ENCODE results near the gene YY1. TPM values are rescaled to one million over a fixed set of nuclear protein-coding genes. Genes with fewer than 3 reads are reported as not detected.

Gene YY1
- total and polyA plus RNA-seq, 7 donors, result 26.7 to 61.5 (median 53.9) TPM

DNA sequence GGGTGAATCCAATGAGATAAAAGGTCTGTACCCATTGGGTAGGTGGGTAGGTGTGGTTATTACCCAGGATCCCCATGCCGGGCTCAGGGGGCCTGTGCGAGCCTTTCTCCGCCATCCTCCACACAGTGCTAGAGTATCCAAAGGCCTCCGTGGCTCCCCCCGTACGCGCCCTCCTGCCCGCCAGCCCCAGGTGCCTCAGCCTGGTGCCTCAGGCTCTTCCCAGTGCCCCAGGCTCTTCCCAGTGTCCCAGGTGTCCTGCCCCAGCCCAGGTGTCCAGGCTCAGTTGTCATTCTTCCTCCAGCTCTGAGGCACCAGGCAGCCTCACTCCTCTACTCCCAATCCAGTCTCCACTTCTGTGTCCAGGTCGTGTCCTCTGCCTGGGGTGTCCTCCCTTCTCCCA lies 27.6 kb upstream of the YY1 start:
- Histone ChIP-seq H3K4me1 (peaks cover 0 to 11% (median 5%) of the 10 kb centered on the region in 4 donors), H3K36me3 (no peaks in the 10 kb centered on the region), H3K4me3 (no peak overlapping the region), H3K9me3 (no peaks in the 10 kb centered on the region), H3K27me3 (no peaks in the 10 kb centered on the region), H3K27ac (no peak overlapping the region)
- TF ChIP-seq EP300 (IDR thresholded peaks at IDR 0.05), result no peak
- TF ChIP-seq, protein P1, sequence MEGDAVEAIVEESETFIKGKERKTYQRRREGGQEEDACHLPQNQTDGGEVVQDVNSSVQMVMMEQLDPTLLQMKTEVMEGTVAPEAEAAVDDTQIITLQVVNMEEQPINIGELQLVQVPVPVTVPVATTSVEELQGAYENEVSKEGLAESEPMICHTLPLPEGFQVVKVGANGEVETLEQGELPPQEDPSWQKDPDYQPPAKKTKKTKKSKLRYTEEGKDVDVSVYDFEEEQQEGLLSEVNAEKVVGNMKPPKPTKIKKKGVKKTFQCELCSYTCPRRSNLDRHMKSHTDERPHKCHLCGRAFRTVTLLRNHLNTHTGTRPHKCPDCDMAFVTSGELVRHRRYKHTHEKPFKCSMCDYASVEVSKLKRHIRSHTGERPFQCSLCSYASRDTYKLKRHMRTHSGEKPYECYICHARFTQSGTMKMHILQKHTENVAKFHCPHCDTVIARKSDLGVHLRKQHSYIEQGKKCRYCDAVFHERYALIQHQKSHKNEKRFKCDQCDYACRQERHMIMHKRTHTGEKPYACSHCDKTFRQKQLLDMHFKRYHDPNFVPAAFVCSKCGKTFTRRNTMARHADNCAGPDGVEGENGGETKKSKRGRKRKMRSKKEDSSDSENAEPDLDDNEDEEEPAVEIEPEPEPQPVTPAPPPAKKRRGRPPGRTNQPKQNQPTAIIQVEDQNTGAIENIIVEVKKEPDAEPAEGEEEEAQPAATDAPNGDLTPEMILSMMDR (IDR thresholded peaks at IDR 0.05), result no peak
- DNase-seq, result no peak
- 95 to 96% methylated on average over 9 of the region's 9 CpGs for WGBS, 2 donors
- intact Hi-C loops (cut with DNase I), result no loop called here

DNA sequence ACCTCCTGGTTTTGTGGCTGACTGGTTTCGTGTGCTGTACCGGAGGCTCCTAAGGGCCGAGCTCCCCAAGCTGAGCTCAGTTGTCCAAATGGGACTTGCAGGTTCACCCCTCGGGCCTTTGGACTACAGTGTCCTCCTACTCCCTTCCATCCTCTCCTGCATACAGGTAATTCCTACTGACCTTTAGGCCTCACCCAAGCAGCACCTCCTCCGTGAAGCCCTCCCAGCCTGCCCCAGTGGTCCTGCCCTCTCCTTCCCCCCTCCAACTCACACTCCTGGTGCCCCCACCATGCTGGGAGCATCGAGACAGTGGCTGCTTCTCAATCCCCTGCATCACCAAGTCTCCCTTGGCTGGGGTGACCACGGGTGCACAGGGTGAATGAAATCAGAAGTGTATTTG lies 27.1 kb upstream of the YY1 start:
- no peak overlapping the region for H3K27ac ChIP-seq
- 94 to 95% methylated on average over 7 of the region's 7 CpGs for WGBS, 2 donors
- intact Hi-C loops (cut with DNase I), result no loop called here

DNA sequence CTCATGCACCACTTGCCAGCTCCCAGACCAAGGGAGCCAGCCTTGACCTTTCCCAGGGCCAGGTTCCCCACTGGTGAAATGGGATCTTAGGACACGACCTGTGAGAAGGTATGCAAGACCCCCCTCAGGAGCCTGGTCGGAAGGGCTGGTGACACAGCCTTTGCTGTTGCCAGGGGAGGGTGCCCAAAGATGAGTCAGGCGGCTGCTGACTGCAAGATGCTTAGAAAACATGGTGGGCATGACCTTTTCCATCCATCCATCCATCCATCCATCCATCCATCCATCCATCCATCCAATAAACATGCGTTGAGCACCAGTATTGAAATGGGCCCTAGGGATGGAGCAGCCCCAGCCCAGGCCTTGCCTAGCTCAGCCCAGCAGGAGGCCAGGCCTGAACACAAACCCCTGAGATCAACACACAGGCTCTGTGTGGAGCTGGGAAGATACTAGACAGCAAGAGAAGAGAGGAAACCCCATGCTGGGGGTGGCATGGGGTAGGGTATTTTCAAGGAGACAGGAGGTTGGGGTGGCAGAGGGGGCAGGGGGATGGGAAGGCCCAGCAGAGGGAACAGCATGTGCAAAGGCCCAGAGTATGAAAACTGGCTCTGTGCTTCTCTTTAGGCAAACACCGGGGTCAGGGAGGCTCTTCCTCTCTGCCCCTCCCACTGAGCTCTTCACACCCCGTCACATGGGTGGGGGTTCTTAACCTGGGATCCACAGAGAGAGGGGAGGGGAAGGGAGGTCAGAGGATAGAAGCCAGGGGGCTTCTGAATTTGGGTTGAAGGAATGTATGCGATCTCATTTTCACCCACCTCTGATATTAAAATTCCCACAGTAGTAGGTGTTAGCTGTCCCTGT lies 26.2 kb upstream of the YY1 start:
- Histone ChIP-seq H3K9me3 (no peaks in the 10 kb centered on the region), H3K36me3 (no peaks in the 10 kb centered on the region), H3K4me3 (no peak overlapping the region), H3K27me3 (no peaks in the 10 kb centered on the region), H3K27ac (no peak overlapping the region), H3K4me1 (peaks cover 0 to 11% (median 5%) of the 10 kb centered on the region in 4 donors)
- TF ChIP-seq EP300 (IDR thresholded peaks at IDR 0.05) (no peak), POLR2A (IDR thresholded peaks at IDR 0.05) (no peak), POLR2AphosphoS5 (IDR thresholded peaks at IDR 0.05) (no peak)
- TF ChIP-seq, protein P1 (IDR thresholded peaks at IDR 0.05), result no peak
- no peak for DNase-seq
- WGBS, 2 donors, result 89 to 92% methylated on average over 7 of the region's 7 CpGs
- intact Hi-C loops (cut with DNase I), result no loop called here

More for the DNA sequence above, 27.1 kb upstream of the YY1 start:
- H3K4me3 ChIP-seq, result no peak overlapping the region
- TF ChIP-seq, protein P1 (IDR thresholded peaks at IDR 0.05), result no peak
- TF ChIP-seq EP300 (IDR thresholded peaks at IDR 0.05) (no peak), POLR2AphosphoS5 (IDR thresholded peaks at IDR 0.05) (no peak), POLR2A (IDR thresholded peaks at IDR 0.05) (no peak)
- H3K4me1 ChIP-seq, result peaks cover 0 to 11% (median 5%) of the 10 kb centered on the region in 4 donors
- no peak for DNase-seq
- H3K36me3 ChIP-seq, result no peaks in the 10 kb centered on the region
- H3K27me3 ChIP-seq, result no peaks in the 10 kb centered on the region
- H3K9me3 ChIP-seq, result no peaks in the 10 kb centered on the region

DNA sequence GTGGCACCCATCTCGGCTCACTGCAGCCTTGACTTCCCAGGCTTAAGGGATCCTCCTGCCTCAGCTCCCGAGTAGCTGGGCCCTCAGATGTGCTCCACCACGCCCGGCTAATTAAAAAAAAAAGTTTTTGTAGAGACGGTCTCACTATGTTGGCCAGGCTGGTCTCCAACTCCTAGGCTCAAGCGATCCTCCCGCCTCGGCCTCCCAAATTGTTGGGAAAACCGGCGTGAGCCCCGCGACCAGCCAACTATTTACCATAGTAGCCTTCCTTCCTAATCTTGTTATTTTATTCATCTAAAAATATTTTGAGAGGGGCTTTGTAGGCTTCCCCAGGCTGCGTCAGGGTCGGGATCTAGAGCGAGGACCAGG lies 25.4 kb upstream of the YY1 start:
- H3K36me3 ChIP-seq, result no peaks in the 10 kb centered on the region
- intact Hi-C loops (cut with DNase I), result no loop called here
- no peak for TF ChIP-seq POLR2AphosphoS5 (IDR thresholded peaks at IDR 0.05)
- TF ChIP-seq EP300 (IDR thresholded peaks at IDR 0.05), result no peak
- TF ChIP-seq, protein P1 (IDR thresholded peaks at IDR 0.05), result no peak
- TF ChIP-seq POLR2A (IDR thresholded peaks at IDR 0.05), result no peak
- peaks cover 0 to 11% (median 5%) of the 10 kb centered on the region in 4 donors for H3K4me1 ChIP-seq
- peak overlapping the region; percentile 74 to 97 (median 86) for H3K4me3 ChIP-seq
- no peaks in the 10 kb centered on the region for H3K27me3 ChIP-seq
- H3K9me3 ChIP-seq, result no peaks in the 10 kb centered on the region
- H3K27ac ChIP-seq, result peak overlapping the region; percentile 94 to 99 (median 95)
- DNase-seq, result no peak
- WGBS, 2 donors, result 30 to 47% methylated on average over 15 of the region's 15 CpGs

Data from sigmoid colon (tissue), 7 donors.